DOHH2 (cell line): ENCODE data around the gene NR2F1-AS1.
A peak's percentile ranks its signal among the peaks of the same experiment; 100 is the strongest.

Experiments used
- H3F3A ChIP-seq: fragments of 200-600 bp; sonication (generic), shearing (Covaris generic); 2 replicates; pipeline ENCODE4 v1.6.0; 2016; ENCODE audit warnings: antibody characterized with exemption, mild to moderate bottlenecking; ENCODE audit not compliant: control insufficient read depth, insufficient read depth
- H3K27ac ChIP-seq: fragments of 200-600 bp; sonication (generic); 2 replicates; pipeline ENCODE4 v1.5.1; 2014; ENCODE audit warnings: low read depth, mild to moderate bottlenecking, low read length, moderate library complexity
- H3K27me3 ChIP-seq: fragments of 200-600 bp; sonication (generic); 2 replicates; pipeline ENCODE4 v1.6.1; 2014; ENCODE audit warnings: mild to moderate bottlenecking, low read length, mixed read lengths; ENCODE audit not compliant: control insufficient read depth
- H3K36me3 ChIP-seq: fragments of 200-600 bp; sonication (generic); 2 replicates; pipeline ENCODE4 v1.6.1; 2014; ENCODE audit warnings: mild to moderate bottlenecking, low read length, moderate library complexity, mixed read lengths; ENCODE audit not compliant: control insufficient read depth
- H3K4me1 ChIP-seq: fragments of 200-600 bp; sonication (generic); 2 replicates; pipeline ENCODE4 v1.6.1; 2014; ENCODE audit warnings: mild to moderate bottlenecking, low read length, mixed read lengths; ENCODE audit not compliant: control insufficient read depth
- H3K4me2 ChIP-seq: fragments of 200-600 bp; sonication (generic); 2 replicates; pipeline ENCODE4 v1.6.0; 2014; ENCODE audit warnings: mild to moderate bottlenecking, low read length, moderate library complexity
- H3K4me3 ChIP-seq: fragments of 200-600 bp; sonication (generic); 2 replicates; pipeline ENCODE4 v1.5.1; 2014; ENCODE audit warnings: mild to moderate bottlenecking, low read length, mixed read lengths
- H3K79me2 ChIP-seq: fragments of 200-600 bp; sonication (generic); 2 replicates; pipeline ENCODE4 v1.6.1; 2014; ENCODE audit warnings: mild to moderate bottlenecking, low read length, mixed read lengths; ENCODE audit not compliant: control insufficient read depth
- H3K9me2 ChIP-seq: fragments of 200-600 bp; sonication (generic); replicated peaks from 2 replicates; pipeline ENCODE4 v1.6.1; 2014; ENCODE audit warnings: mild to moderate bottlenecking, low read length, mixed read lengths; ENCODE audit not compliant: control insufficient read depth
- H3K9me3 ChIP-seq: fragments of 200-600 bp; sonication (generic); 2 replicates; pipeline ENCODE4 v1.6.1; 2014; ENCODE audit warnings: antibody characterized with exemption, low read length, mixed read lengths; ENCODE audit not compliant: control insufficient read depth, insufficient read depth
- H4K20me1 ChIP-seq: fragments of 200-600 bp; sonication (generic); 2 replicates; pipeline ENCODE4 v1.6.0; 2014; ENCODE audit warnings: low read depth, mild to moderate bottlenecking, antibody characterized with exemption, low read length, moderate library complexity; ENCODE audit not compliant: control insufficient read depth, insufficient read depth
- CTCF ChIP-seq: fragments of 200-600 bp; sonication (generic); IDR thresholded peaks from one replicate; pipeline ENCODE4 v1.5.1; 2014; ENCODE audit warnings: antibody characterized with exemption, mild to moderate bottlenecking, low read depth, low read length; ENCODE audit not compliant: poor library complexity, severe bottlenecking
- EZH2phosphoT487 ChIP-seq: fragments of 200-600 bp; sonication (generic); IDR thresholded peaks from 2 replicates; pipeline ENCODE4 v1.6.1; 2017; ENCODE audit warnings: borderline replicate concordance, mild to moderate bottlenecking, antibody characterized with exemption, low read length, moderate library complexity, mixed read lengths

Gene NR2F1-AS1

GRCh38 chr5:93587597-93588351 lies 6.8 kb upstream of the NR2F1-AS1 start:
- Histone ChIP-seq H3K9me3 (no peaks in the 10 kb centered on the region), H3K27ac (no peak overlapping the region), H3K36me3 (no peaks in the 10 kb centered on the region), H3K79me2 (no peaks in the 10 kb centered on the region), H3K4me1 (peaks cover 6% of the 10 kb centered on the region), H3K27me3 (peaks cover 32% of the 10 kb centered on the region), H3K9me2 (no peaks in the 10 kb centered on the region), H4K20me1 (no peaks in the 10 kb centered on the region), H3F3A (no peaks in the 10 kb centered on the region), H3K4me2 (no peak overlapping the region), H3K4me3 (no peak overlapping the region)
- no peak for TF ChIP-seq EZH2phosphoT487
- TF ChIP-seq CTCF = no peak

GRCh38 chr5:93586736-93587596 lies 5.9 kb upstream of the NR2F1-AS1 start:
- TF ChIP-seq CTCF (no peak), EZH2phosphoT487 (no peak)
- H3K4me2 ChIP-seq = no peak overlapping the region
- no peaks in the 10 kb centered on the region for H3K9me2 ChIP-seq
- peaks cover 40% of the 10 kb centered on the region for H3K27me3 ChIP-seq
- H3K4me1 ChIP-seq = peaks cover 14% of the 10 kb centered on the region
- H3K27ac ChIP-seq = no peak overlapping the region
- no peaks in the 10 kb centered on the region for H3K9me3 ChIP-seq
- no peak overlapping the region for H3K4me3 ChIP-seq
- H3F3A ChIP-seq = no peaks in the 10 kb centered on the region
- H4K20me1 ChIP-seq = no peaks in the 10 kb centered on the region
- no peaks in the 10 kb centered on the region for H3K79me2 ChIP-seq
- H3K36me3 ChIP-seq = no peaks in the 10 kb centered on the region

- Histone ChIP-seq H3K9me3 (no peaks in the 10 kb centered on the region), H3K79me2 (no peaks in the 10 kb centered on the region), H3K27me3 (peaks cover 46% of the 10 kb centered on the region), H4K20me1 (no peaks in the 10 kb centered on the region), H3K36me3 (no peaks in the 10 kb centered on the region), H3K4me3 (no peak overlapping the region), H3K4me2 (no peak overlapping the region), H3F3A (no peaks in the 10 kb centered on the region), H3K27ac (no peak overlapping the region), H3K9me2 (no peaks in the 10 kb centered on the region), H3K4me1 (peaks cover 20% of the 10 kb centered on the region)
- TF ChIP-seq EZH2phosphoT487 = peak; percentile 76
- TF ChIP-seq CTCF = no peak
Observed at GRCh38 chr5:93585767-93586385, 4.9 kb upstream of the NR2F1-AS1 start.
